Thyroid gland (tissue), 4 donors: ENCODE data around the gene SLC34A2. TPM values are rescaled to one million over a fixed set of nuclear protein-coding genes. Genes with fewer than 3 reads are reported as not detected.

Experiments
- DNase-seq, 2 donors: peaks; one replicate each; pipeline ENCODE4 v3.0.0-alpha.2; 2019
- H3K27ac ChIP-seq, 3 donors: fragments of 200-600 bp; sonication (generic); 1 replicate in 2 of 3; 2 replicates in 1 of 3; pipeline ENCODE4 v1.5.1; 2016 to 2019; ENCODE audit warnings: mild to moderate bottlenecking in 1 of 3, moderate library complexity in 1 of 3
- H3K27me3 ChIP-seq: fragments of 200-600 bp; sonication (generic); one replicate; pipeline ENCODE4 v1.5.1; 2019
- H3K36me3 ChIP-seq, 2 donors: fragments of 200-600 bp; sonication (generic); one replicate each; pipeline ENCODE4 v1.5.1; 2016 to 2019
- H3K4me1 ChIP-seq, 2 donors: fragments of 200-600 bp; sonication (generic); one replicate each; pipeline ENCODE4 v1.5.1; 2017 to 2019
- H3K4me3 ChIP-seq, 3 donors: fragments of 200-600 bp; sonication (generic); replicated peaks in 1 of 3; 1 replicate in 2 of 3; 2 replicates in 1 of 3; pipeline ENCODE4 v1.5.1; 2016; ENCODE audit warnings: mild to moderate bottlenecking in 1 of 3
- H3K9me3 ChIP-seq: fragments of 200-600 bp; sonication (generic); one replicate; pipeline ENCODE4 v1.5.1; 2017
- POLR2A ChIP-seq, 2 donors: fragments of 450-650 bp; IDR thresholded peaks; one replicate each; pipeline ENCODE4 v1.6.1; 2017; ENCODE audit warnings: antibody characterized with exemption in 2 of 2, mild to moderate bottlenecking in 2 of 2, moderate library complexity in 1 of 2
- WGBS, 2 donors: methylation state at CpG; one replicate each; pipeline ENCODE4 v1.1.5; 2017; 5-methylcytosine and 5-hydroxymethylcytosine counted together
- intact Hi-C: fragments of 100-400 bp; cut with DNase I; formaldehyde crosslinking; loops from one replicate; pipeline ENCODE4 v1.15.1; 2023
- total RNA-seq, 4 donors: library from RNA; depleted of rRNA; stranded (reverse); fragments of >200 nt; gene quantifications; one replicate each; pipeline ENCODE4 v1.2.3, GENCODE V29; 2016
- TF ChIP-seq, protein P1 (sequence below), 6 experiments: fragments of 200-600 bp in 3 of 6; fragments of 450-650 bp in 3 of 6; sonication (generic) in 3 of 6; IDR thresholded peaks; one replicate each; pipeline ENCODE4 v1.5.1; 2016 to 2019; ENCODE audit warnings: antibody characterized with exemption in 6 of 6, mild to moderate bottlenecking in 2 of 6, inconsistent platforms in 1 of 6, moderate library complexity in 1 of 6

The SLC34A2 gene
- total RNA-seq, 4 donors from 2014 or later = 2.1 to 88.3 (median 7.6) TPM

GRCh38 chr4:25621027-25621930, 34.4 kb upstream of the SLC34A2 start:
- peak; percentile 15 to 42 for DNase-seq
- Histone ChIP-seq H3K27ac (peak overlapping the region; percentile 15 to 60 (median 45)), H3K9me3 (no peaks in the 10 kb centered on the region), H3K36me3 (no peaks in the 10 kb centered on the region), H3K27me3 (no peaks in the 10 kb centered on the region), H3K4me3 (no peak overlapping the region), H3K4me1 (peaks cover 0 to 22% of the 10 kb centered on the region in 2 donors)
- WGBS, 2 donors = 14 to 17% methylated on average over 11 to 15 of the region's 15 CpGs
- intact Hi-C loops = no loop called here
- no peak for TF ChIP-seq POLR2A (IDR thresholded peaks at IDR 0.05)
- TF ChIP-seq, protein P1, sequence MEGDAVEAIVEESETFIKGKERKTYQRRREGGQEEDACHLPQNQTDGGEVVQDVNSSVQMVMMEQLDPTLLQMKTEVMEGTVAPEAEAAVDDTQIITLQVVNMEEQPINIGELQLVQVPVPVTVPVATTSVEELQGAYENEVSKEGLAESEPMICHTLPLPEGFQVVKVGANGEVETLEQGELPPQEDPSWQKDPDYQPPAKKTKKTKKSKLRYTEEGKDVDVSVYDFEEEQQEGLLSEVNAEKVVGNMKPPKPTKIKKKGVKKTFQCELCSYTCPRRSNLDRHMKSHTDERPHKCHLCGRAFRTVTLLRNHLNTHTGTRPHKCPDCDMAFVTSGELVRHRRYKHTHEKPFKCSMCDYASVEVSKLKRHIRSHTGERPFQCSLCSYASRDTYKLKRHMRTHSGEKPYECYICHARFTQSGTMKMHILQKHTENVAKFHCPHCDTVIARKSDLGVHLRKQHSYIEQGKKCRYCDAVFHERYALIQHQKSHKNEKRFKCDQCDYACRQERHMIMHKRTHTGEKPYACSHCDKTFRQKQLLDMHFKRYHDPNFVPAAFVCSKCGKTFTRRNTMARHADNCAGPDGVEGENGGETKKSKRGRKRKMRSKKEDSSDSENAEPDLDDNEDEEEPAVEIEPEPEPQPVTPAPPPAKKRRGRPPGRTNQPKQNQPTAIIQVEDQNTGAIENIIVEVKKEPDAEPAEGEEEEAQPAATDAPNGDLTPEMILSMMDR (IDR thresholded peaks at IDR 0.05) = no peak

DNA sequence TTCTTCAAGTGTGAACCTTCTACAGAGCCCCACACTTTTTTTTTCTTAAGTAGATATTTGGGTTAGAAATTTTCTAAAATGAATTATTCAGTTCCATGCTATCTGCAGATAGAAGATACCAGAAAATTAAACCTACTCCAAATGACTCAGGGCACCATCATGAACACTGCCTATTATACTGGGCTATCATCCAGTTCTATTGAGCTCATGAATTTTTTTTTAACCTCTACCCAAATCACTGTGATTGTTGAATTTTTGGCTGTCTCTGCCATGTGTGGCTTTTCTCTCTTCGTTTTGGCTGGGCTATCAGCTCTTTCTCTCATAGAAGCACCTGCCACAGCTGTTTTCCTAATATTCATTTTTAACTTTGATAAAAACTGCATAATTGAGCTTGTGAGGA, 31.0 kb upstream of the SLC34A2 start:
- no peak for DNase-seq
- Histone ChIP-seq H3K4me3 (no peak overlapping the region), H3K36me3 (no peaks in the 10 kb centered on the region), H3K27ac (no peak overlapping the region), H3K4me1 (peaks cover 0 to 22% of the 10 kb centered on the region in 2 donors), H3K9me3 (no peaks in the 10 kb centered on the region), H3K27me3 (no peaks in the 10 kb centered on the region)
- TF ChIP-seq, protein P1 (IDR thresholded peaks at IDR 0.05) = no peak
- no peak for TF ChIP-seq POLR2A (IDR thresholded peaks at IDR 0.05)
- intact Hi-C loops = no loop called here
- WGBS, 2 donors = 60 to 61% methylated on average over 1 of the region's 1 CpG

- Histone ChIP-seq H3K27me3 (no peaks in the 10 kb centered on the region), H3K4me1 (no peaks in the 10 kb centered on the region), H3K27ac (no peak overlapping the region), H3K36me3 (no peaks in the 10 kb centered on the region), H3K4me3 (no peak overlapping the region), H3K9me3 (no peaks in the 10 kb centered on the region)
- no peak for DNase-seq
- WGBS, 2 donors = 90% methylated on average over 2 of the region's 2 CpGs
- no peak for TF ChIP-seq POLR2A (IDR thresholded peaks at IDR 0.05)
- TF ChIP-seq, protein P1 (IDR thresholded peaks at IDR 0.05) = no peak
- intact Hi-C loops = no loop called here
Observed at GRCh38 chr4:25628451-25628850, 27.2 kb upstream of the SLC34A2 start.

DNA sequence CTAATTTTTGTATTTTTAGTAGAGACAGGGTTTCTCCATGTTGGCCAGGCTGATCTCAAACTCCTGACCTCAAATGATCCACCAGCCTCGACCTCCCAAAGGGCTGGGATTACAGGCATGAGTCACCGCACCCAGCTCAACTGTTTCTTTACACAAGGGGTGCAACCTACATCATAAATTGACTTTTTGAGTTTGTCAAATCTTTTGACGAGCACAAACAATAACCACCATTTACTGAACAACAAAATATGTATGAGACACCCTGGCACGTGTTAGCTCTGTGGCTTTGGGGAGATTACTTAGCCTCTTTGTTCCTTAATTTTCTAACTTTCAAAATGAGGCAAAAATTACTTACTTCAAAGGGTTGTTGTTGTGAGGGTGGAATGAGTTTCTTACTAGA, 23.5 kb upstream of the SLC34A2 start:
- H3K9me3 ChIP-seq = no peaks in the 10 kb centered on the region
- H3K27me3 ChIP-seq = no peaks in the 10 kb centered on the region
- no peak for TF ChIP-seq POLR2A (IDR thresholded peaks at IDR 0.05)
- TF ChIP-seq, protein P1 (IDR thresholded peaks at IDR 0.05) = no peak
- intact Hi-C loops = no loop called here
- H3K27ac ChIP-seq = no peak overlapping the region
- H3K36me3 ChIP-seq = no peaks in the 10 kb centered on the region
- WGBS, 2 donors = 67 to 81% methylated on average over 4 of the region's 4 CpGs
- H3K4me3 ChIP-seq = no peak overlapping the region
- H3K4me1 ChIP-seq = no peaks in the 10 kb centered on the region
- no peak for DNase-seq

DNA sequence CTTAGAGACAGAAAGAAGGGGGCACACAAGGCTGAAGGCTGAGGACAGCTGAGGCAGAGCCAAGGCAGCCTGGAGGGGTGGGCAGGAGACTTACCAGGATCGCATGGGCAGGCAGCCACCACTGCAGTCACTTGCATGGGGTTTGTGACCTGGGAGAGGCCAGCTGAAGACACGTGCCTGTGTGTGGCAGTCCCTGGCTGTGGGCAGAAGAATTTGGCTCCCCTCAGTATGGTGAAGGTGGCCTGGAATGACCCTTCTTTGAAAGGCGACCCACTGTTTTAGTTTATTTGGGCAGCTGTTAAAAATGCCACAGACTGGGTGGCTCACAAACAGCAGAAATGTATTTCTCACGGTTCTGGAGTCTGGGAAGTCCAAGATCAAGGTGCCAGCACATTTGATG, 22.1 kb upstream of the SLC34A2 start:
- Histone ChIP-seq H3K9me3 (no peaks in the 10 kb centered on the region), H3K4me1 (peaks cover 0 to 2% of the 10 kb centered on the region in 2 donors), H3K36me3 (no peaks in the 10 kb centered on the region), H3K27me3 (no peaks in the 10 kb centered on the region), H3K27ac (no peak overlapping the region), H3K4me3 (no peak overlapping the region)
- intact Hi-C loops = no loop called here
- DNase-seq = no peak
- WGBS, 2 donors = 84 to 90% methylated on average over 3 to 4 of the region's 4 CpGs
- TF ChIP-seq, protein P1 (IDR thresholded peaks at IDR 0.05) = no peak
- TF ChIP-seq POLR2A (IDR thresholded peaks at IDR 0.05) = no peak
